GM18951 (cell line): ENCODE data around the gene KMT2C.
"Not testable (repeated sequence)": the region's sequence is repeated elsewhere in the genome, so short reads cannot be mapped to it uniquely, and the experiment has no call there.

Source experiments
- POLR2A ChIP-seq: IDR thresholded peaks from 4 replicates; pipeline ENCODE4 v1.6.1; 2011; ENCODE audit warnings: mild to moderate bottlenecking; ENCODE audit not compliant: insufficient read length, insufficient read depth; ENCODE audit errors: extremely low read depth
- in situ Hi-C: fragments of 300-500 bp; cut with MboI; formaldehyde crosslinking; loops from one replicate; pipeline ENCODE4 v1.12.0; 2022; ENCODE audit warnings: low sequenced_read_pairs, mixed read lengths, inconsistent platforms; ENCODE audit not compliant: unreplicated experiment

KMT2C gene

DNA sequence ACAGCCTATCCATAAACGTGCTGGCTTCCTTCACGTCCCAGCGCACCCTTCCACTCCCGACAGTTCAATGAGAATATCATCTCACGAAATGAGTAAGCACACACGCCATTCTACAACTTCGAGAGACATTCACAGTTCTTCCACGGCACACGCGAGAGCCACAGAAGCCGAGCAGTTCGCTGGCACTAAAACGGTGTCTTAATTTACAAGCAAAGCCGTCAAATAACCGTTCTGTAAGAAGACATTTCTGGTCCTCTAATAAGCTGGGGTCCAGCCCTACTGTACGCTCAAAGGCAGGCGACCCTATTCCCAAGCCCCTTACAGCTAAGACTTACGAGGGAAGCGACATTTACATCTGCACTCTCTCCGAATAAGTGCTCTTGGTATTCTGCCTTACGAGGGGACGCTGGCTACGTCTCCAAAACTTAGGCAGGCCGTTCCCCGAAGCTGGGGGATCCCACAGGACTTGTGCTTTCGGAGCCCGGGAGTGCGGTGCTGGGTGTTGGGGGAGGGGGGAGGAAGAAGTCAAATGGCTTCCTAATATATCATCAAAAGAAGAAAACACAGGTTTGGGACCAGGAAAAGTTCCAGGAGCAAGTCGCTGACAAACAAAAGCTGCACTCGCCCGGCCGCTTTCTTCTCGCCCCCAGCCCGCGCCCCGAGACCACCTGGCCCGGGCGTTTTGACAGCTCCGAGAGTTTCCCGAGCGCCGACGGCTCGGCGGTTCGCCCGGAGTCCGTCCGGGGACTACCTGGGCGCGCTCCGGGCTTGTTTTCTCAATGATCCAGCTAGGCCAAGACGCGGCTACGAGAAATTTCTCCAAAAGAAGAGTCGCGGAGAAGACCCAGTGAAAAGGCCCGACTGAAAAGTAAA, 1.1 kb downstream of the KMT2C start:
- in situ Hi-C loops: not testable (repeated sequence)
- peak; percentile 14 for TF ChIP-seq POLR2A

DNA sequence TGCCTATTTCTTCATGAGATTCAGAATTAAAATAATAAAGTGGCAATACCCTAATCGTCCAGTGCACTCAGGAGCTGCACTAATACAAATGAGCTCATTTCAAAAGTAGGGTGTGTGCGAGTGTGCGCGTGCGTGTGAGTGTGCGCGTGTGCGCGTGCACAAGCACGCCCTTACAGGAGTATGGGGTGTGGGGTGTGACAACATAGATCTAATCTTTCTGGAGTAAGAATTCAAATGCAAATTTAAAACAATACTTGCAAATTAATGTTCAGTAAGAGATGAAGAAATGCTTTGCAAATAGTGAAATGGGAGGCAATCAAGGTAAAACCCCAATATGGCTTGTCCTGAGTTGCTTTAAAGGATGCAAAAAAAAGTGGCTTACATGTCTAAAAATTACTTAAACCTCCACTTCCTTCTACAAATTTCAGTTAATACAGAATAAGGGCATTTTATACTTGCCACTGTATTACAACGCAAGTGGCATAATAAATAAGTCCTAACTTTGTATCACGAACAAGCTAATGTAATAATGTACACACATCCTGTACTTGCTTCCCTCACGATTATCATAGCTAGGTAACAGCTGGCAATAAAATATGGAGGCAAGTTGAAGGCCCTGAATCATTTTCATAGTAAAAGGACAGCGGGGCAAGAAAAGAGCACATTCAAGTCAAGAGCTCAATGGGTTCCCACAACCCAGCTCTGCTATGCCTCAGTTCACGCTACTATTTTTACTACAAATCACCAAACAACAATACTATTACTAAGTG, 1.9 kb downstream of the KMT2C start:
- in situ Hi-C loops: not testable (repeated sequence)

DNA sequence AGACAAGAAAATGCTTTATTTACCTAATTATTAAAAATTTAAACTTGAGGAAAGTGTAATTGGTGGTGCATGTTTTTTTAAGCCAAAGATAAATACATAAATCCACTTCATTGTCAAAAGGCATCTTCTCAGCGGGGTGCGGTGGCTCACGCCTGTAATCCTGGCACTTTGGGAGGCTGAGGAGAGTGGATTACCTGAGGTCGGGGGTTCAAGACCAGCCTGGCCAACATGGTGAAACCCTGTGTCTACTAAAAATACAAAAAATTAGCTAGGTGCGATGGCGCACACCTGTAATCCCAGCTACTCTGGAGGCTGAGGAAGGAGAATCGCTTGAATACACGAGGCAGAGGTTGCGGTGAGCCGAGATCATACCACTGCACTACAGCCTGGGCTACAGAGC, 3.1 kb downstream of the KMT2C start:
- in situ Hi-C loops: not testable (repeated sequence)

DNA sequence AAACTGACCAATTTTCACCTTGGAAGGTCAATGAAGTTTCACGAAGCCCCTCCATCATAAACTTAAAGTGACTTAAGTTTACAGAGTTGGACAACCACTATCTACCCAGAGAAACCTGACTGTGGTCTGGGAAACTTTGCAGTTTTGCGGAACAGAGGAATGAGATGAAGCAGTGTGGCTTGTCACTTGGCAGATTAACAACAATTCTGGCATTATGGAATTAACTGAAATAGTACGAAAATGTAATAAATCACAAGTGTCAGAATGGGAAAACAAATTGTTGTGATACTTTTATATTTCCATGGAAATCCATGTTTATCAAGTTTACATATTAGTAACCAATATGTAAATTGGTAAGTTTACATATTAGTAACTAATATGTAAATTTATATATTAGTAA, 4.9 kb downstream of the KMT2C start:
- in situ Hi-C loops: no loop called here
- no peak for TF ChIP-seq POLR2A

DNA sequence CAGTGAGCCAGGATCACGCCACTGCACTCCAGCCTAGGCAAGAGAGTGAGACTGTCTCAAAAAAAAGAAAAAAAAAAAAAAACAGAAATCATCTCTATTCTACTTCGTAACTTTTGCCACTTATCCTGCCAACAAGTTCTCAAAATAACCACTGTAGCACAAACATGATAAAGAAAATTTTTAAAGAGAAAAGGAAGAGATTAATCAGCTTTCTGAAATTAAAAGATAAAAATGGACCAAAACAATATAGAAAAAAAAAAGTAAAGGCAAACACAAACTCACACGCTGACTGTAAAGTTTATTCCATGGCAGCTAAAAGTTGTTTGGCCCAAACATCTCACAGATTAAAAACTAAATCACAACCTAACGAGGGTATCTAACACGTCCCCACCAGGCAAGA, 5.7 kb downstream of the KMT2C start:
- in situ Hi-C loops: not testable (repeated sequence)

DNA sequence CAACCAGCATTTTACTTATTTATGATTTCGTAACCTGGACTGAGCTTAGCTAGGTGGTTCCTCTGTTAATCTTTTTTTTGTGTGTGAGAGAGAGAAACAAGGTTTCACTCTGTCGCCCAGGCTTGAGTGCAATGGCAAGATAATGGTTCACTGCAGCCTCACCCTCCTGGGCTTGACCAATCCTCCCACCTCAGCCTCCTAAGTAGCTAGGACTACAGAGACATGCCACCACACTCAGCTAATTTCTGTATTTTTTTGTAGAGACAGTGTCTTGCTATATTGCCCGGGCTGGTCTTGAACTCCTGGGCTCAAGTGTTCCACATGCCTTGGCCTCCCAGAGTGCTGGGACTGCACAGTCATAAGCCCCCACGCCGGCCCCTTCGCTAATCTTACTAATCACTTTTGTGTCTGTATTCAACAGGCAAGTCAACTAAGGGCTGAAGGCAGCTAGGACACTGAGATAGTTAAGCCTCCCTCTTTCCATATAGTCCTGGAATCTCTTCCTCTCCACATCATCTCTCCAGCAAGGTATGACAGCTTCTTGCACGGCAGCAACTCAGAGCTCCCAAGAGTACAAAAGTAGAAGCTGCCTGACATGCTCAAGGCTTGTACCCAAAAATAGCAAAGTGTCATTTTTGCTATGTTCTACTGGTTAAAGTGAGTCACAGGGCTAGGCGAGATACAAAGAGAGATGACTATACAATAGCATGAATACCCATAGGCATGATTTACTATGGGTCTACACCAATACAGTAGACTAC, 11.3 kb downstream of the KMT2C start:
- TF ChIP-seq POLR2A: no peak
- in situ Hi-C loops: no loop called here

DNA sequence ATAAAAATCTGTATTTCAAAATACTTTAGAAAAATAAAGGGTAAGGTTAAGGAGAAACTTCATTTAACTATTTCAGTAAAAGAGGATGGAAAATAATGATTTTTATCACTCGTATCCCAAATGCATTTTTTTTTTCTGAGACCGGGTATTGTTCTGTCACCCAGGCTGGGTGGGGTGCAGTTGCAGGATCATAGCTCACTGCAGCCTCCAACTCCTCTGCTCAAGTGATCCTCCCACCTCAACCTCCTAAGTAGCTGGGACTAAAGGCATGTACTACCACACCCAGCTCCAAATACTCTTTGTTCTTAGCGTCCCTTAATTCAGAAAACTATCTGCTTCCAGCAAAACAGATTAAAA, 11.8 kb downstream of the KMT2C start:
- in situ Hi-C loops: no loop called here
- TF ChIP-seq POLR2A: no peak

DNA sequence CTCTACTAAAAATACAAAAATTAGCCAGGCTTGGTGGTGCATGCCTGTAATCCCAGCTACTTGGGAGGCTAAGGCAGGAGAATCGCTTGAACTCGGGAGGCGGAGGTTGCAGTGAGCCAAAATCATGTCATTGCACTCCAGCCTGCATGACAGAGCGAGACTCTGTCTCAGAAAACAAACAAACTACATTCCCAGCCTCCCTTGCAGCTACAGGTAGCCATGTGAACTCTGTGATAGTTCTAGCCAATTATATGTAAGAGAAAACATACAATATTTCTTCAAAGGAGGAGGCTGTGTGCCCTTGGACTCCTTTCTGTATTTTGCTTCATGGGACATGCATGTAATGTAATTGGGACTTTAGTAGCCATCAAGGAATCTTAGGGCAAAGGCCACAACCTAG, 12.6 kb downstream of the KMT2C start:
- in situ Hi-C loops: not testable (repeated sequence)

DNA sequence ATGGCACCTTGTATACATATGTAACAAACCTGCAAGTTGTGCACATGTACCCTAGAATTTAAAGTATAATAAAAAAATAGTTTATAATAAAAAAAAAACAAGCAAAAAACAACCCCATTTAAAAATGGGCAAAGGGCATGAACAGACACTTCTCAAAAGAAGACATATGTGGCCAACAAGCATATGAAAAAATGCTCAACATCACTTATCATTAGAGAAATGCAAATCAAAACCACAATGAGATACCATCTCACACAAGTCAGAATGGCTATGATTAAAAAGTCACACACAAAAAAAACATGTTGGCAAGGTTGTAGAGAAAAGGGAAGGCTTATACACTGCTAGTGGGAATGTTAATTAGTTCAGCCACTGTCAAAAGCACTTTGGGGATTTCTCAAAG, 14.9 kb downstream of the KMT2C start:
- in situ Hi-C loops: not testable (repeated sequence)

DNA sequence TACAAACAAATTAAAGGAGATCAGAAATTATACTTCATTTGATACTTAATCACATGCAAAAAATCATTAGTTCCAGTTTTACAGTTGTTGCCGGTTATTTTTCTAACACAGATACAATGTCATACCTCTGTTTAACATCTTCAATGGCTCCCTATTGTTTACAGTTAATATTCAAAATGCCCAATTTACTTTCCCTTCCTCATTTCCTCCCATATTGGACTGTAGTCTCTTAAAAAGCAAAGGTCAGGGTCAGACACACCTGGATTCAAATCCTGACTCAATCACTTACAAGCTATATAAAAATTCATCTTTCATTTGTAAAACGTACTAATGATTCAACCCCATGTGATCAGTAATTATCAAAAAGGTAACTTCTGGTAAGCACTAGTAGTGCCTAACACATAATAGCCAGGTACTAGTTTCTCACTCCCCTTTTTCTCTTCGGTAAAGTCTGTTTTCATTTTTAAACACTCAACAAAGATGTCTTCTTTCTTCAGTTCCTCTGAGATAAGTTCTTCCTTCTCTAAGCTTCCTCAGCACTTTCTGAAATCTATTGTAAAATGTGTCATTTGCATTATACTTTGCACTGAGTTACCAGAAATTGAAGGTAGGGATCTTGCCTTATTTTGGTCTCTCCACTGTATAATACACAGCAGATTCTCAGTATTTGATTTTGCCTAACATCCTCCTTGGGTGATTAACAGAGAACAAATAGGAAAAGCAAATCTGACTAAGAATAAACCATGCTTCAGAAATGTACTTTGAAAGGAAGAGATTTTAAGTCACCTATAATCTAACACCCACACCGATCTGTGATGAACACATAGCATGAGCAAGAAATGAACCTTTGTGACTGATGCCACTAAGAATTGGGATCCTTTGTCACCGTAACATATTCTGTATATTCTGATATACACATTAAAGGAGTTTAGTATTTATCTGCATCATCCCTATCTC, 16.1 kb downstream of the KMT2C start:
- no peak for TF ChIP-seq POLR2A
- in situ Hi-C loops: no loop called here

DNA sequence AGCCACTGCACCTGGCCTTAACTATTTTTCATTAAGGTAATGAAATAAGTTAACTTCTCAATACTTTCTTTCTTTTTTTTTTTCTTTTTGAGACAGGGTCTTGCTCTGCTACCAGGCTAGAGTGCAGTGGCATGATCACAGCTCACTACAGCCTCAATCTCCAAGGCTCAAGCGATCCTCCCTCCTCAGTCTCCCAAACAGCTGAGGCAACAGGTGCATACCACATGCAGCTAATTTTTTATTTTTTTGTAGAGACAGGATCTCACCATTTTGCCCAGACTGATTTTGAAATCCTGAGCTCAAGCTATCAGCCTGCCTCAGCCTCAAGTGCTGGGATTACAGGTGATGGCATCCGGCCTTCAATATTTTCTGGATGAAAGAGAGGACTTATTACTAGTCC, 21.0 kb downstream of the KMT2C start:
- no peak for TF ChIP-seq POLR2A
- in situ Hi-C loops: no loop called here

DNA sequence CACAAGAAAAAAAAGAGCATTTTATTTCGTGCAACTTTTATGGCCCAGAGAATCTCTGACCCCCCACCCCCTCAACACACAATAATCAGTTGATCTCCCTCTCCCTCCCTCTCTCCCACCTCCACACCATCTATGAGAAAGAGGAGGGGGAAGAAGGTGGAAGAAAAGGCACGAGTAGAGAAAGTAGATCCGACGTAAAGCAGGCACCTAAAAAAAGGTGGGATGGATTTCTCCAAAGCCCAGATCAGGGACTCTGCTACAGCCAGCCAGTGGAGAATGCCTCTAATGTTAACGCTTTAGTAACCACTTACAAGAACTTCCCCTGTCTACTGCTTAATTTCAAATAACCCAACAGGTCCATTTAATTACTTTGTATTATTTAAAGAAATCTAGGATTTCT, 24.4 kb downstream of the KMT2C start:
- TF ChIP-seq POLR2A: no peak
- in situ Hi-C loops: no loop called here

DNA sequence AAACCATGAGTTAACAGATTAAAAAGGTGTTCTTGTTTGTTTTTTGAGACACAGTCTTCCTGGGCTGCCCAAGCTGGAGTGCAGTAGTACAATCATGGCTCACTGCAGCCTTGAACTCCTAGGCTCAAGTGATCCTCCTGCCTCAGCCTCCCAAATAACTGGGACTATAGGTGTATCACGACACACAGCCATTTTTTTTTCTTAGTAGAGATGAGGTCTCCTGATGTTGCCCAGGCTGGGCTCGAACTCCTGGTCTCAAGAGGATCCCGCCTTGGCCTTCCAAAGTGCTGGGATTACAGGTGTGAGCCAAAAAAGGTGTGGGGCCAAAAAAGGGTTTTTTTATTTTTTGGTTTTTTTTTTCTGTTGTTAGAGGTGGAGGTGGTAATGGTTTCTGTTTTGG, 29.3 kb downstream of the KMT2C start:
- in situ Hi-C loops: no loop called here
- TF ChIP-seq POLR2A: no peak

DNA sequence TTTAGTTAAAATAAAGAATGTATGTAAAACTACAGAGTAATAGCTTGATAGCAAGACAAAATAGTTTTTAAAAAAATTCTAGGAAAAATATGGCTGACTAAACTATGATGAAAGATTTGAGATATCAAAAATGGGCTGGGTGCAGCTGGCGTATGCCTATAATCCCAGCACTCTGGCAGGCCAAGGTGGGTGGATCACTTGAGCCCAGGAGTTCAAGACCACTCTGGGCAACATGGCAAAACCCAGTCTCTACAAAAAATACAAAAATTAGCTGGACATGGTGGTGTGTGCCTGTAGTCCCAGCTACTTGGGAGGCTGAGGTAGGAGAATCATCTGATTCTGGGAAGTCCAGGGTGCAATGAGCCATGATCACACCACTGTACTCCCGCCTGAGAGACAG, 29.8 kb downstream of the KMT2C start:
- in situ Hi-C loops: not testable (repeated sequence)
